Cardiac fibroblast (primary cell): ENCODE data around the gene LRP2.
A peak's percentile ranks its signal among the peaks of the same experiment; 100 is the strongest.
"Not testable (repeated sequence)": the region's sequence is repeated elsewhere in the genome, so short reads cannot be mapped to it uniquely, and the experiment has no call there.

Experiments
- DNase-seq, 2 donors: peaks; one replicate each; pipeline versions ENCODE4 v3.0.0 to v3.0.0-alpha.2; 2010; ENCODE audit warnings: low read depth in 2 of 2
- H3K4me3 ChIP-seq, 2 donors: replicated peaks in 1 of 2; 1 replicate in 1 of 2; 2 replicates in 1 of 2; pipeline ENCODE4 v1.5.1; 2011; ENCODE audit warnings: low read depth in 2 of 2, low read length in 2 of 2, mild to moderate bottlenecking in 2 of 2, moderate library complexity in 1 of 2
- CTCF ChIP-seq: IDR thresholded peaks from one replicate; pipeline ENCODE4 v1.5.1; 2011; ENCODE audit warnings: low read depth, mild to moderate bottlenecking, low read length, inconsistent platforms

LRP2 gene

GRCh38 chr2:169336695-169337094 is 25.6 kb downstream of the LRP2 start:
- no peak for TF ChIP-seq CTCF
- no peak overlapping the region for H3K4me3 ChIP-seq
- DNase-seq = no peak

GRCh38 chr2:169330555-169331198 is 31.7 kb downstream of the LRP2 start:
- H3K4me3 ChIP-seq = no peak overlapping the region
- TF ChIP-seq CTCF = no peak
- DNase-seq = no peak

GRCh38 chr2:169329688-169330554 is 32.4 kb downstream of the LRP2 start:
- H3K4me3 ChIP-seq = no peak overlapping the region
- no peak for TF ChIP-seq CTCF
- DNase-seq = no peak

- H3K4me3 ChIP-seq = no peak overlapping the region
- no peak for DNase-seq
- TF ChIP-seq CTCF = no peak
Observed at GRCh38 chr2:169328785-169329184, 33.5 kb downstream of the LRP2 start.

GRCh38 chr2:169327837-169328236 is 34.5 kb downstream of the LRP2 start:
- not testable (repeated sequence) for DNase-seq

GRCh38 chr2:169325886-169326285 is 36.4 kb downstream of the LRP2 start:
- not testable (repeated sequence) for H3K4me3 ChIP-seq, DNase-seq

More at GRCh38 chr2:169327837-169328236, 34.5 kb downstream of the LRP2 start:
- not testable (repeated sequence) for H3K4me3 ChIP-seq

- peak in 1 of 2 donors; percentile 1 for DNase-seq
Observed at GRCh38 chr2:169324581-169325260, 37.6 kb downstream of the LRP2 start.

More at GRCh38 chr2:169324581-169325260, 37.6 kb downstream of the LRP2 start:
- no peak for TF ChIP-seq CTCF
- no peak overlapping the region for H3K4me3 ChIP-seq
